ENCODE results near the gene DGKQ.
A peak's percentile ranks its signal among the peaks of the same experiment; 100 is the strongest.
"Not testable (repeated sequence)": the region's sequence is repeated elsewhere in the genome, so short reads cannot be mapped to it uniquely, and the experiment has no call there.

DGKQ gene

GRCh38 chr4:952881-953573 lies 20.3 kb downstream of the DGKQ start:
- DNase-seq (ENCODE audit: extremely low read depth in 1 of 2, low read depth in 1 of 2) = no peak

GRCh38 chr4:951594-952468 lies 21.5 kb downstream of the DGKQ start:
- DNase-seq (ENCODE audit: extremely low read depth in 1 of 2, low read depth in 1 of 2) = no peak

- no peak for DNase-seq (ENCODE audit: extremely low read depth in 1 of 2, low read depth in 1 of 2)
Observed at GRCh38 chr4:951186-951585, 22.2 kb downstream of the DGKQ start.

GRCh38 chr4:950136-951020 lies 23.0 kb downstream of the DGKQ start:
- no peak for DNase-seq (ENCODE audit: extremely low read depth in 1 of 2, low read depth in 1 of 2)

GRCh38 chr4:949656-950055 lies 23.7 kb downstream of the DGKQ start:
- DNase-seq (ENCODE audit: extremely low read depth in 1 of 2, low read depth in 1 of 2) = no peak

- DNase-seq (ENCODE audit: extremely low read depth in 1 of 2, low read depth in 1 of 2) = no peak
Observed at GRCh38 chr4:948936-949300, 24.5 kb downstream of the DGKQ start.

- DNase-seq (ENCODE audit: extremely low read depth in 1 of 2, low read depth in 1 of 2) = no peak
Observed at GRCh38 chr4:948101-948935, 25.1 kb downstream of the DGKQ start.

- no peak for DNase-seq (ENCODE audit: extremely low read depth in 1 of 2, low read depth in 1 of 2)
Observed at GRCh38 chr4:947491-947971, 25.8 kb downstream of the DGKQ start.

- DNase-seq (ENCODE audit: extremely low read depth in 1 of 2, low read depth in 1 of 2) = no peak
Observed at GRCh38 chr4:946517-947471, 26.6 kb downstream of the DGKQ start.

- DNase-seq (ENCODE audit: extremely low read depth in 1 of 2, low read depth in 1 of 2) = no peak
Observed at GRCh38 chr4:946103-946450, 27.3 kb downstream of the DGKQ start.

GRCh38 chr4:945274-946102 lies 27.9 kb downstream of the DGKQ start:
- no peak for DNase-seq (ENCODE audit: extremely low read depth in 1 of 2, low read depth in 1 of 2)

GRCh38 chr4:939508-939907 lies 33.9 kb downstream of the DGKQ start:
- not testable (repeated sequence) for DNase-seq (ENCODE audit: extremely low read depth in 1 of 2, low read depth in 1 of 2)

- no peak for DNase-seq (ENCODE audit: extremely low read depth in 1 of 2, low read depth in 1 of 2)
Observed at GRCh38 chr4:932713-933070, 40.7 kb downstream of the DGKQ start.

- peak; percentile 83 to 94 for DNase-seq (ENCODE audit: extremely low read depth in 1 of 2, low read depth in 1 of 2)
Observed at GRCh38 chr4:931960-932712, 41.2 kb downstream of the DGKQ start, which contains the start of the genes GAK and TMEM175. GAK (minus strand) TSS chr4:932316; CDS start chr4:932187, 129 bp downstream. TMEM175 (plus strand) TSS chr4:932460; CDS start chr4:947740, 15,280 bp downstream.

GRCh38 chr4:931194-931959 lies 42.0 kb downstream of the DGKQ start:
- no peak for DNase-seq (ENCODE audit: extremely low read depth in 1 of 2, low read depth in 1 of 2)

GRCh38 chr4:930827-931193 lies 42.6 kb downstream of the DGKQ start:
- DNase-seq (ENCODE audit: extremely low read depth in 1 of 2, low read depth in 1 of 2) = no peak

- no peak for DNase-seq (ENCODE audit: extremely low read depth in 1 of 2, low read depth in 1 of 2)
Observed at GRCh38 chr4:930028-930551, 43.3 kb downstream of the DGKQ start.

Measured in activated CD8-positive, alpha-beta memory T cell treated with anti-CD3 and anti-CD28 coated beads for 1 hour (primary cell).